Sigmoid colon (tissue), 7 donors: ENCODE data around the gene OR9A4. TPM values are rescaled to one million over a fixed set of nuclear protein-coding genes. Genes with fewer than 3 reads are reported as not detected.

ENCODE experiments used
- DNase-seq: peaks from one replicate; pipeline ENCODE4 v3.0.0-alpha.2; 2019
- H3K27ac ChIP-seq, 4 donors: fragments of 200-600 bp; sonication (generic); one replicate each; pipeline ENCODE4 v1.5.1; 2016 to 2019; ENCODE audit warnings: mild to moderate bottlenecking in 1 of 4
- H3K27me3 ChIP-seq, 3 donors: fragments of 200-600 bp; sonication (generic); one replicate each; pipeline ENCODE4 v1.5.1; 2019; ENCODE audit warnings: mild to moderate bottlenecking in 1 of 3
- H3K36me3 ChIP-seq, 4 donors: fragments of 200-600 bp; sonication (generic); one replicate each; pipeline ENCODE4 v1.5.1; 2016 to 2019
- H3K4me1 ChIP-seq, 4 donors: fragments of 200-600 bp; sonication (generic); one replicate each; pipeline ENCODE4 v1.5.1; 2017 to 2019
- H3K4me3 ChIP-seq, 4 donors: fragments of 200-600 bp; sonication (generic); one replicate each; pipeline ENCODE4 v1.5.1; 2017 to 2019; ENCODE audit warnings: mild to moderate bottlenecking in 2 of 4, moderate library complexity in 1 of 4
- H3K9me3 ChIP-seq, 4 donors: fragments of 200-600 bp in 3 of 4; sonication (generic) in 3 of 4; one replicate each; pipeline versions ENCODE4 v1.5.1 to v1.6.1; 2013 to 2019
- CTCF ChIP-seq, 4 experiments: fragments of 450-650 bp in 3 of 4; fragments of 200-600 bp in 1 of 4; IDR thresholded peaks; one replicate each; pipeline ENCODE4 v1.5.1; 2016 to 2019; ENCODE audit warnings: antibody characterized with exemption in 4 of 4, mild to moderate bottlenecking in 3 of 4, moderate library complexity in 2 of 4
- EP300 ChIP-seq, 4 donors: sonication (generic); formaldehyde crosslinking; IDR thresholded peaks; one replicate each; pipeline ENCODE4 v1.6.1; 2017; ENCODE audit warnings: antibody characterized with exemption in 4 of 4
- POLR2A ChIP-seq, 2 donors: fragments of 450-650 bp; IDR thresholded peaks; one replicate each; pipeline ENCODE4 v1.6.1; 2016; ENCODE audit warnings: antibody characterized with exemption in 2 of 2, mild to moderate bottlenecking in 2 of 2, moderate library complexity in 2 of 2
- POLR2AphosphoS5 ChIP-seq, 4 donors: sonication (generic); formaldehyde crosslinking; IDR thresholded peaks; one replicate each; pipeline ENCODE4 v1.6.1; 2017; ENCODE audit warnings: antibody characterized with exemption in 4 of 4
- WGBS, 2 donors: extraction: QIAGEN DNeasy Blood & Tissue Kit; methylation state at CpG; one replicate each; pipeline ENCODE4 v1.1.7; 2013; 5-methylcytosine and 5-hydroxymethylcytosine counted together
- intact Hi-C: fragments of 100-400 bp; cut with DNase I; formaldehyde crosslinking; loops from one replicate; pipeline ENCODE4 v1.15.1; 2023
- polyA plus RNA-seq, 3 donors: library from polyadenylated mRNA; stranded (reverse); fragments of 200-250 nt; gene quantifications; one replicate each; pipeline ENCODE4 v1.2.3, GENCODE V29; 2013
- total RNA-seq, 4 donors: library from RNA; depleted of rRNA; stranded (reverse); fragments of >200 nt; gene quantifications; one replicate each; pipeline ENCODE4 v1.1.0, GENCODE V29; 2016
- donor health status: healthy with polysubstance abuse.
- donor health status: Bipolar disorder and iron deficiency.
- donor health status: healthy.

The OR9A4 gene
- total and polyA plus RNA-seq, 7 donors = not detected

- intact Hi-C loops = no loop called here
- Histone ChIP-seq H3K4me1 (no peaks in the 10 kb centered on the region), H3K27ac (no peak overlapping the region), H3K4me3 (no peak overlapping the region), H3K27me3 (no peaks in the 10 kb centered on the region), H3K36me3 (no peaks in the 10 kb centered on the region), H3K9me3 (no peaks in the 10 kb centered on the region)
- TF ChIP-seq POLR2A (IDR thresholded peaks at IDR 0.05) (no peak), EP300 (IDR thresholded peaks at IDR 0.05) (no peak), CTCF (IDR thresholded peaks at IDR 0.05) (no peak), POLR2AphosphoS5 (IDR thresholded peaks at IDR 0.05) (no peak)
- WGBS, 2 donors = 78 to 90% methylated on average over 1 of the region's 1 CpG
- no peak for DNase-seq
Measured at GRCh38 chr7:141876371-141876770, 39.8 kb upstream of the OR9A4 start.

GRCh38 chr7:141877365-141877764, 38.8 kb upstream of the OR9A4 start:
- H3K36me3 ChIP-seq = no peaks in the 10 kb centered on the region
- intact Hi-C loops = no loop called here
- no peaks in the 10 kb centered on the region for H3K9me3 ChIP-seq
- no peak for TF ChIP-seq POLR2AphosphoS5 (IDR thresholded peaks at IDR 0.05)
- TF ChIP-seq EP300 (IDR thresholded peaks at IDR 0.05) = no peak
- no peak for TF ChIP-seq CTCF (IDR thresholded peaks at IDR 0.05)
- TF ChIP-seq POLR2A (IDR thresholded peaks at IDR 0.05) = no peak
- no peak overlapping the region for H3K27ac ChIP-seq
- no peak overlapping the region for H3K4me3 ChIP-seq
- 91 to 92% methylated on average over 3 of the region's 3 CpGs for WGBS, 2 donors
- DNase-seq = no peak
- no peaks in the 10 kb centered on the region for H3K4me1 ChIP-seq
- no peaks in the 10 kb centered on the region for H3K27me3 ChIP-seq

- Histone ChIP-seq H3K9me3 (no peaks in the 10 kb centered on the region), H3K27me3 (no peaks in the 10 kb centered on the region), H3K27ac (no peak overlapping the region), H3K36me3 (no peaks in the 10 kb centered on the region), H3K4me1 (no peaks in the 10 kb centered on the region), H3K4me3 (no peak overlapping the region)
- TF ChIP-seq POLR2A (IDR thresholded peaks at IDR 0.05) (no peak), EP300 (IDR thresholded peaks at IDR 0.05) (no peak), CTCF (IDR thresholded peaks at IDR 0.05) (no peak), POLR2AphosphoS5 (IDR thresholded peaks at IDR 0.05) (no peak)
- WGBS, 2 donors = 70 to 71% methylated on average over 5 of the region's 5 CpGs
- DNase-seq = no peak
- intact Hi-C loops = no loop called here
Measured at GRCh38 chr7:141880960-141881359, 35.2 kb upstream of the OR9A4 start.

GRCh38 chr7:141884539-141885225, 31.5 kb upstream of the OR9A4 start:
- TF ChIP-seq CTCF (IDR thresholded peaks at IDR 0.05) (no peak), POLR2AphosphoS5 (IDR thresholded peaks at IDR 0.05) (no peak), EP300 (IDR thresholded peaks at IDR 0.05) (no peak), POLR2A (IDR thresholded peaks at IDR 0.05) (no peak)
- DNase-seq = no peak
- Histone ChIP-seq H3K4me1 (no peaks in the 10 kb centered on the region), H3K4me3 (no peak overlapping the region), H3K9me3 (peaks cover 0 to 2% (median 0%) of the 10 kb centered on the region in 4 donors), H3K36me3 (no peaks in the 10 kb centered on the region), H3K27ac (no peak overlapping the region), H3K27me3 (no peaks in the 10 kb centered on the region)
- intact Hi-C loops = no loop called here
- WGBS, 2 donors = 76 to 81% methylated on average over 5 of the region's 5 CpGs

GRCh38 chr7:141889321-141889720, 26.9 kb upstream of the OR9A4 start:
- no peaks in the 10 kb centered on the region for H3K4me1 ChIP-seq
- H3K36me3 ChIP-seq = no peaks in the 10 kb centered on the region
- H3K27me3 ChIP-seq = no peaks in the 10 kb centered on the region
- intact Hi-C loops = no loop called here
- WGBS, 2 donors = 89 to 92% methylated on average over 1 of the region's 1 CpG
- DNase-seq = no peak
- no peak overlapping the region for H3K27ac ChIP-seq
- no peak overlapping the region for H3K4me3 ChIP-seq
- peaks cover 0 to 2% (median 0%) of the 10 kb centered on the region in 4 donors for H3K9me3 ChIP-seq
- TF ChIP-seq POLR2AphosphoS5 (IDR thresholded peaks at IDR 0.05) (no peak), CTCF (IDR thresholded peaks at IDR 0.05) (no peak), POLR2A (IDR thresholded peaks at IDR 0.05) (no peak), EP300 (IDR thresholded peaks at IDR 0.05) (no peak)
